AG04449 (cell line): ENCODE measurements around the gene GFER.
"Not testable (repeated sequence)": the region's sequence is repeated elsewhere in the genome, so short reads cannot be mapped to it uniquely, and the experiment has no call there.

Source experiments
- CTCF ChIA-PET: fragments of 350-600 bp; formaldehyde crosslinking; extraction: SDS; loops from one replicate; lab custom pipeline; 2021; ENCODE audit warnings: antibody characterized with exemption; lab: Yijun Ruan, JAX
- POLR2A ChIA-PET: fragments of 400-600, 350-600 bp; formaldehyde crosslinking; extraction: SDS; loops from one replicate; lab custom pipeline; 2020; ENCODE audit warnings: antibody characterized with exemption, inconsistent platforms; lab: Yijun Ruan, JAX
- DNase-seq: peaks from one replicate; pipeline ENCODE4 v3.0.0-alpha.2; 2010; ENCODE audit warnings: low read depth, low spot score
- H3K4me3 ChIP-seq: 2 replicates; pipeline ENCODE4 v1.5.1; 2011; ENCODE audit warnings: low read depth, mild to moderate bottlenecking, control low read depth, low read length
- TF ChIP-seq, protein P1 (sequence below): IDR thresholded peaks from one replicate; pipeline ENCODE4 v1.5.1; 2011; ENCODE audit warnings: mild to moderate bottlenecking, moderate library complexity, low read length, control low read depth, inconsistent platforms; ENCODE audit not compliant: insufficient read depth; ENCODE audit errors: missing control alignments

Gene GFER

DNA sequence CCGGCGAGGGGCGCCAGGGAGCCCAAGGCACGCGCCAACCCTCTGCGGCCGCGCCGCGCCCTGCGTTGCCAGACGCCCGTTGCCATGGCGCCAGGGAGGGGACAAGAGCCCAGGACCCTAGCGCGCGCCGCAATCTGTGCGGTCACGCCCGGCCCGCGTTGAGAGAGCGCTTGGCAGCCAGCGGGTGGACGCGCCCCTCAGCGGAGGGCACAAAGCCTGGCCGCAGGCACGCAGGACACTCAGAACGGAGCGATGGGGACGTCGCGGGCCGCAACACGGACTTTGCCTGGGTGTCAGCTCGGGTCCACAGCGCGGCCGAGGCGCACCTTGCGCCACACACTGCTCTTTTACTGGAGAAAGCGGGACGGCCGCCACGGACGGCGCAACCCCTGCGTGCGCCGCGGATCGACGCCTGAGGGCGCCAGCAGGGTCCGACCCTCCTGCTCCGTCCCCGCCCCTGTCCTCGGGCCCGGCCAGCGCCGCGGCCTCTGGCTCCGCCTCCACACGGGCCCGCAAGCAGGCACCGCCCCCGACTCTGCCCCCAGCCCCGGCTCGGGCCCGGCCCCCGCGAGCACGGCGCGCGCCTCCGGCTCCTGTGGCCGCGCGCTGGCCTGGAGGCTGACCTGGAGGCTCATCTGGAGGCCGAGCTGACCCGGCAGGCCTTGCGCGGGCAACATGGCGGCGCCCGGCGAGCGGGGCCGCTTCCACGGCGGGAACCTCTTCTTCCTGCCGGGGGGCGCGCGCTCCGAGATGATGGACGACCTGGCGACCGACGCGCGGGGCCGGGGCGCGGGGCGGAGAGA is at the start of gene GFER:
TSS of gene GFER (plus strand) at position 650 of the 803 bp plus-strand sequence. CDS start at position 676, 26 bp downstream.
- H3K4me3 ChIP-seq, result peak within 1 kb of the TSS; percentile 71
- CTCF ChIA-PET, result interaction anchor here (0.5 to 16.4 kb wide), 8 partner anchors 10 to 162 kb away, joined by 3 to 163 read pairs (median 6); partner anchors contain the start of gene TBL3
- POLR2A ChIA-PET, result interaction anchor here (0.5 to 2.5 kb wide), 7 partner anchors 12 to 157 kb away, joined by 3 to 9 read pairs (median 4); partner anchors contain the start of genes RPS2 and TBL3
- DNase-seq, result peak; percentile 26
- TF ChIP-seq, protein P1, sequence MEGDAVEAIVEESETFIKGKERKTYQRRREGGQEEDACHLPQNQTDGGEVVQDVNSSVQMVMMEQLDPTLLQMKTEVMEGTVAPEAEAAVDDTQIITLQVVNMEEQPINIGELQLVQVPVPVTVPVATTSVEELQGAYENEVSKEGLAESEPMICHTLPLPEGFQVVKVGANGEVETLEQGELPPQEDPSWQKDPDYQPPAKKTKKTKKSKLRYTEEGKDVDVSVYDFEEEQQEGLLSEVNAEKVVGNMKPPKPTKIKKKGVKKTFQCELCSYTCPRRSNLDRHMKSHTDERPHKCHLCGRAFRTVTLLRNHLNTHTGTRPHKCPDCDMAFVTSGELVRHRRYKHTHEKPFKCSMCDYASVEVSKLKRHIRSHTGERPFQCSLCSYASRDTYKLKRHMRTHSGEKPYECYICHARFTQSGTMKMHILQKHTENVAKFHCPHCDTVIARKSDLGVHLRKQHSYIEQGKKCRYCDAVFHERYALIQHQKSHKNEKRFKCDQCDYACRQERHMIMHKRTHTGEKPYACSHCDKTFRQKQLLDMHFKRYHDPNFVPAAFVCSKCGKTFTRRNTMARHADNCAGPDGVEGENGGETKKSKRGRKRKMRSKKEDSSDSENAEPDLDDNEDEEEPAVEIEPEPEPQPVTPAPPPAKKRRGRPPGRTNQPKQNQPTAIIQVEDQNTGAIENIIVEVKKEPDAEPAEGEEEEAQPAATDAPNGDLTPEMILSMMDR, result peak; percentile 66

DNA sequence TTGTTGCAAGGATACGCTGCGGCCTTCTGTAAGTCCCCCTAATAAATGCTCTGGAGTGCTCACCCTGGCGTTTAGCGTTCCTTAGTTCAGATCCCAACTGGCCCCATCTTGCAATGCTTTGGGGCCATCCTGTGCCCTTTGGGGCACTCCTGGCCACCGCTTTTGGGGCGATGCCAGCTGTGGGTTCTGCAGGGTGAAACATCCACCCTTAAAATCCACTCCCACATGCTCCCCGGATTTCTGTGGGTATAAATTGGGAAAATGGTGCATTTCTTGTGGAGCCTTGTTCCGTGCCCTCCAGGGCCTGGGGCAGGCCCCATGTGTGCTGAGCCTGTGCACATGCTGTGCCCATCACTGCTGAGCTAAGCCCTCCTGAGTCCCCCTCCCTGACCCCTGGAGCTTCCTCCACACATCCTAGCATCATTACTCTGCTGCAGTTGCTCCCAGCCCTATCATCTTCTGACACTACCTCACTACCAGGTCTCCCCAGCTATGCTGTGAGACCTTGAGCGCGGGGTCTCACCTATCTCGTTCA is 47.0 kb upstream of the GFER start:
- ChIA-PET POLR2A (no interaction called here), CTCF (interaction anchor here (0.6 to 7.4 kb wide), 2 partner anchors 8 to 73 kb away, joined by 4 to 80 read pairs; no protein-coding TSS in a partner anchor)
- no peak for DNase-seq
- TF ChIP-seq, protein P1, result no peak
- H3K4me3 ChIP-seq, result no peak overlapping the region

DNA sequence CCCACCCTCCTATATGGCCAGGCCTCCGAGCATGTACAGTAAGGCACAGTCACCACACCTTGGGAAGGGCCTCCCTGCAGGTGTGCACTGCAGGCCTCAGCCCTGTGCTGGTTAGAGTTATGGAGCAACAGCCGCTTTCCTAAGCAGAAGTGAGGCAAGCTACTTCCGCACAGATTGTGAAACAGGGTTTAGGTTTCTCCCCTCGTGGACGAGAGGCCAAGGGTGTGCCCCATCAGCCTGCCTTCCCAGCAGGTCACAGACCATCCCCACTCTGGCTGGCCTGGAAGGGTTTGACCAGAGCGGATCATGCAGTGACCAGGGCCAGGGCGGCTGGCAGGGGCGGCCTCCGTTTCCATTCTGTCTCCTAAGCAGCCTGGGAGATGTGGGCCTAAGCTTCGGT is 45.7 kb upstream of the GFER start:
- TF ChIP-seq, protein P1, result no peak
- no peak overlapping the region for H3K4me3 ChIP-seq
- CTCF ChIA-PET, result interaction anchor here (0.6 to 7.4 kb wide), 2 partner anchors 9 to 47 kb away, joined by 3 to 80 read pairs; no protein-coding TSS in a partner anchor
- POLR2A ChIA-PET, result no interaction called here
- DNase-seq, result no peak

DNA sequence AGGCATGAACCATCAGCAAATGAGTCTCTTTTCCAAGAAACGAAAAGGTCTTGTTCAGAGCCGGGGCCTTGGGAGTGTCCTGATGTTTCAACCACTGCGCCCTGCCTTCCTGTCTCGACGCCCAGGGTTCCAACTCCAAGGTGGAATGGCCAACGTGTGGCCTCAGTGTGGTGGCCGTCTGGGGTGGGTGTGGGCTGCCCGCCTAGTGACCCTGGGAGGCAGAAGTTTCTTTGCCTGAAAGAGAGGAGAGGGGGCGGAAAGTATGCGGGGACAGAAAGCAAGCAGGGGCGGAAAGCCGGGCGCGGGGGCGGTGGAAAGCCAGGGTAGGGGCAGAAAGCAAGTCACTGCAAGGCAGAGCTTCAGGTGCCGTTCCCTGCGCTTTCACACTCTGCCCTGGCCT is 45.1 kb upstream of the GFER start:
- DNase-seq, result no peak
- TF ChIP-seq, protein P1, result no peak
- no peak overlapping the region for H3K4me3 ChIP-seq
- POLR2A ChIA-PET, result no interaction called here
- CTCF ChIA-PET, result interaction anchor here (0.6 to 7.4 kb wide), 3 partner anchors 10 to 165 kb away, joined by 3 to 80 read pairs (median 4); no protein-coding TSS in a partner anchor

DNA sequence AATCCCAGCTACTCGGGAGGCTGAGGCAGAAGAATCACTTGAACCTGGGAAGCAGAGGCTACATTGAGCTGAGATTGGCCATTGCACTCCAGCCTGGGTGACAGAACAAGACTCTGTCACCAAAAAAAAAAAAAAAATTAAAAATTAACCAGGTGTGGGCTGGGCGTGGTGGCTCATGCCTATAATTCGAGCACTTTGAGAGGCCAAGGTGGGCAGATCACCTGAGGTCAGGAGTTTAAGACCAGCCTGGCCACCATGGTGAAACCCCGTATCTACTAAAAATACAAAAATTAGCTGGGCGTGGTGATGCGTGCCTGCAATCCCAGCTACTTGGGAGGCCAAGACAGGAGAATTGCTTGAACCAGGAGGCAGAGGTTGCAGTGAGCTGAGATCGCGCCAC is 44.2 kb upstream of the GFER start:
- ChIA-PET POLR2A (interaction anchor here (1.7 kb wide), 1 partner anchor 25 kb away, joined by 5 read pairs; the partner anchor contains the start of gene RPS2), CTCF (interaction anchor here (0.7 to 7.4 kb wide), 4 partner anchors 7 to 166 kb away, joined by 4 to 80 read pairs (median 6); no protein-coding TSS in a partner anchor)
- DNase-seq, H3K4me3 ChIP-seq: not testable (repeated sequence)

DNA sequence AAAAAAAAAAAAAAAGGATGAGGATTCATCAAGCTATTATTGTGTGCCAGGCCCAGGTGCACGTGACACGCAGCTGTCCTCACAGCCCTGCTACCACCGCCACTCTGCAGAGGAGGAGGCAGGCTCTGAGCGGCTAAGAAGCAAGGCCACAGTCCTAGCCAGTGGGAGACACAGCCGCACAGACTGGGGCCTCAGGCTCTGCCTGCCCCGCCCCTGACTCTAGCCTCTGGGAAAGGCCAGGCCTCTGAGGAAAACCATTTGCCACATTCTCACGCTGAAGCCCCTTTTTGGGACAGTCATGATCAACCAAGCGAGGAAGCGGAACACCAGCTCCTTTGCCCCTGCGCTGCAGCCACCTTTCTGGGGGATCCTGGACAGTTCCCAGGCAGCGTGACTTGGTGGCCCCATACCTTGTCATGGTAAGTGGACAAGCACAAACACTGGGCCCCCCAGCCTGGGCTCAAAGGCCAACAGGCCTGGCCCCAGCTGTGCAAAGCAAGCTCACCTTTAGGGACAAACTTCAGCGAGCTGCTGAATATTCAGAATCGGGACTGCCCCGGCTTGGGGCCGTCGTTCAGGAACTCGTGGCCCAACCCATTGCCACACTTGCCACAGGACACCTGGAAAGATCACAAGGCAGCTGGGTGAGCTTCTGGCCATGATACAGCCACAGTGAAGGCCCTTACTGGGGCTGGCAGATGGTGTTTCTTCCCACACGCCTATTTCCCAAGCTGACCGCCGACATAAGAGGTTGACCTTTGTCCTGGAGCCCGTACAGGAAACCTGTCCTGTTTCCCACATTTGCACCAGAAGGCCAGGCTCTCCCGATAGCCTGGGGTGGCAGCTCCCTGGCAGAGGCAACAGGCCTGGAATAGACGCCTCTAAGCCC is 43.5 kb upstream of the GFER start:
- ChIA-PET CTCF (interaction anchor here (0.7 to 7.4 kb wide), 9 partner anchors 8 to 200 kb away, joined by 3 to 80 read pairs (median 4); partner anchors contain the start of gene RPS2), POLR2A (interaction anchor here (1.7 kb wide), 1 partner anchor 24 kb away, joined by 5 read pairs; the partner anchor contains the start of gene RPS2)
- TF ChIP-seq, protein P1, result no peak
- no peak for DNase-seq
- no peak overlapping the region for H3K4me3 ChIP-seq
